Eye (tissue), 1 donor: ENCODE measurements around the gene CNOT3.
"Not testable (repeated sequence)": the region's sequence is repeated elsewhere in the genome, so short reads cannot be mapped to it uniquely, and the experiment has no call there.

Experiments used
- DNase-seq: peaks from one replicate; pipeline ENCODE4 v3.0.0-alpha.2; 2015

The CNOT3 gene

GRCh38 chr19:54137699-54138488 is at the start of gene CNOT3:
Gene CNOT3 (plus strand): TSS chr19:54137762. CDS start chr19:54142979, 5,217 bp downstream.
- DNase-seq, result no peak

GRCh38 chr19:54094426-54095000 is 43.0 kb upstream of the CNOT3 start:
- no peak for DNase-seq

- no peak for DNase-seq
Measured at GRCh38 chr19:54095136-54095858, 42.3 kb upstream of the CNOT3 start.

GRCh38 chr19:54095859-54096616 is 41.5 kb upstream of the CNOT3 start:
- DNase-seq, result peak; percentile 66

GRCh38 chr19:54096617-54097106 is 40.9 kb upstream of the CNOT3 start:
- DNase-seq, result peak; percentile 9

- DNase-seq, result no peak
Measured at GRCh38 chr19:54099190-54099902, 38.2 kb upstream of the CNOT3 start.

- not testable (repeated sequence) for DNase-seq
Measured at GRCh38 chr19:54099903-54100255, 37.7 kb upstream of the CNOT3 start.

- DNase-seq, result no peak
Measured at GRCh38 chr19:54100561-54100960, 37.0 kb upstream of the CNOT3 start, which contains the start of gene OSCAR. Gene OSCAR (minus strand): TSS chr19:54100803. CDS start chr19:54100792, 11 bp downstream.

DNA sequence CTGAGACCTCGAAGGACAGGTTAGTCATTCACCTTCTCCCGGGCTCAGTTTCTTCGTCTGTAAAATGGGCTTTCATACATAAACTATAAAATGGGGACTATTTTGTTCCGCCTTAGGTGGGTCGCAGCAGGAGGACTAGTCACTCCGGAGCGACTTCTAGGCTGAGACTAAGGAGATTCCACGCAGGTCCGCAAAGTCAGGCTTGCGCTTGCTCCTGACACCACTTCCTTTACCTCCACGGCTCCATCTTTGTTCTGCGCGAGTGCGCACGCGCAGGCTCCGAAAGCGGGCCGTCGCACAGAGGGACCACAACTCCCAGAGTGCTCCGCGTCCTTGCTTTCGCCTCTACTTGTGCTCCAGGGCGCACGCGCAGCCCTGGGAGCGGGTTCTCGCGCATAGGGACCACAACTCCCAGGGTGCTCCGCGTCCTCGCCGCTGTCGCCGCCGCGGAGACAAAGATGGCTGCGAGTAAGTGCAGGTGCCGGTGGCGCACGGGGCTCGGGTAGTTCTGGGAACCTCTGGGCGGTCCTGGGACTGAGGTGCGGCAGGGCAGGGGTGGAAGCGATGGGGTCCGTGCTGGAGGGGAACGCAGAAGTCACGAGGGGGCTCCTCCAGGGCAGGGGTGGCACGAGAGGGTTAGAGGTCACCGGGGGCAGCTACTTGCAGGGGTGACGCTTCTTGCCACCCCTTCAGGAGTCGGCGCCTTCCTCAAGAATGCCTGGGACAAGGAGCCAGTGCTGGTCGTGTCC is 35.0 kb upstream of the CNOT3 start, which contains the start of gene NDUFA3:
Gene NDUFA3, plus strand, starts transcription at position 435 of the 749 bp plus-strand sequence. Its CDS starts 24 bp downstream, at position 459.
- peak; percentile 99 for DNase-seq

DNA sequence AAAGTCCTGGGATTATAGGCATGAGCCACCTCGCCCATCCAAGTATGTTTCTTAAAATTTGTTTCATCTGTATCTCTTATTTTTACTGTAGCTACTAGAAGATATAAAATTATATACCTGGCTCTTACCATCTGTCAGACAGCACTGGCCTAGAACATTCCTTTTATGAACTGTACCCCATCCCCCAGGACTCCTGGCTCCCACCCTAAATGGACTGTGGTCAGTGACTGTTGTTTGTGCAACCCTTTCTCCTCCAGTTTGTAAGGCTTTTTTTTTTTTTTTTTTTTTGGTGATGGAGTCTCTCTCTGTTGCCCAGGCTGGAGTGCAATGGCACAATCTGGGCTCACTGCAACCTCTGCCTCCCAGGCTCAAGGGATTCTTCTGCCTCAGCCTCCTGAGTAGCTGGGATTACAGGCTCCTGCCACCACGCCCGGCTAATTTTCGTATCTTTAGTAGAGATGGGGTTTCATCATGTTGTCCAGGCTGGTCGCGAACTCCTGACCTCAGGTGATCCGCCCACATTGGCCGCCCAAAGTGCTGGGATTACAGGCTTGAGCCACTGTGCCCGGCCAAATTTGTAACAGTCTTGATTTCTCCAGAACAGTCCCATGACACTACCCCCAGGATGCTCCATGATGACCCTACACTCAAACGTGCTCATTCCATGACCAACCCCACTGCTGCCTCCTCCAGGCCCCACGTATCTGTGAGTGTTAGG is 32.4 kb upstream of the CNOT3 start:
- DNase-seq, result no peak

GRCh38 chr19:54105796-54106195 is 31.8 kb upstream of the CNOT3 start:
- no peak for DNase-seq

GRCh38 chr19:54106716-54107115 is 30.8 kb upstream of the CNOT3 start:
- no peak for DNase-seq

- DNase-seq, result no peak
Measured at GRCh38 chr19:54107876-54108490, 29.6 kb upstream of the CNOT3 start.

DNA sequence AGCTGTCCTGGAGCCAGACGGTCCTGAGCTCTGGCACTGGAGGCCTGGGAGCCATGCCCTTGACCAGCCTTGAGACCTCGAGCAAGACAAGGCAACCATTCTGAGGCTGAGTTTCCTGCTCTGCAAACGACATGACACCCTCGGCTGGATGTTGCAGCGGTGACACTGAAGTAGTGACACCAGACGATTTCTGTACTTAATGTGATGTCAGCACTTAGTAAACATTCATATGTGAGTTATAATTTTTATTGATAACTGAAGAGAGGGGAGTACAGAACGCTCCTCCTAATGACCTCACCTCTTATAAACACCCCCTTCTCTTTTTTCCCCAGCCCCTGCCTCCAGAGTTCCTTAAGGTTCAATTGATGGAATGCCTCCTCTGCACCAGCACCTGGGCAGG is 29.1 kb upstream of the CNOT3 start:
- DNase-seq, result no peak

DNA sequence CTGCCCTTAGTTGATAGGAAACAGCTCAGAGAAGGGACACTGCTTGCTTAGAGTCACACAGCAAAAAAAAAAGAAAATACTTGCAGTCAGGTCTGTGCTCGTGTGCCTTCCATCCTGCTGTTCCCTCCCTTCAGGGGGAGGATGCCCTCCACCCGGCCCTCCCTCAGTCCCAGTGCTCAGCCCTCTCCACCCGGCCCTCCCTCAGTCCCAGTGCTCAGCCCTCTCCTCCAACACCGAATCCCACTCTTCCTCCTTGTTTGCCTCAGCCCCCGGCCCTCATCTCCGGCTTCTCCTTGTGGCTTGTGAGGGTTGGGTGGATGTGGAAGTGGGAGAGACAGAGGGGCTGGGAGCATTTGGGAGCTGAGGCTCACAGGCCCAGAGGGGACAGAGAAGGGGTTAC is 27.9 kb upstream of the CNOT3 start:
- DNase-seq, result no peak

DNA sequence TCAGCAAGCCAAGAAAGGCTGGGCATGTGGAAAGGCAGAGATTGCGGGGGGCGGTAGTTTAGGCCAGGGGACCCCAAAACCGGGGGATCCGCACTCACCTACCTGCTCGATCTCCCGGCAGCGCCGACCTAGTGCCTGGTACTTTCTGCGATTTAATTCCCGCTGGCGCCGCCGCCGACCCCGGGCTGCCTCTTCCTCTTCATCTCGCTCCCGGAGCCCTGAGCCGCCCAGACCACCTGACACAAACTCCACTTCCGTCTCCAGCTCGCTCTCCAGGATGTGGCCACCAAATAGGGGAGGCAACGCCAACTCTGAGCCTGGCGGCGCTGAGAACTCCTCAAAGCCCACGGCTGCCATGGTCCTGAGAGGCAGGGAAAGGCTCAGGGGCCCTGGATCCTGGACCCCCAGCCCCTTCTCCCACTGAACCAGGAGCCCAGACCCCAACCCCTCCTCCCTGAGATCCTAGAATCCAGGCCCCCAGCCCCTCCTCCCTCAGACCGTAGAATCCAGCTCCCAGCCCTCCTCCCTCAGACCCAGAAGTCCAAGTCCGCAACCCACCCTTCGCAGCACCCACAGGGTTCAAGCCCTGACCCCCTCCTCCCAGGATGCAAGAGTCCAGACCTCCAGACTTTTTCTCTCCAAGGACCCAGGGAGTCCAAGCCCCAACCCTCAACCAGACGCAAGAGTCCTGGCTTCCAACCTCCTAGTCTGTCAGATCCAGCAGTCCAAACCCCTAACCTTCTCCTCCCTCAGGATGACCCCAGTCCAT is 23.0 kb upstream of the CNOT3 start:
- DNase-seq, result peak; percentile 11

GRCh38 chr19:54115109-54116063 is 22.2 kb upstream of the CNOT3 start, which contains the start of the genes PRPF31 and TFPT:
Gene PRPF31 (plus strand): TSS chr19:54115754. CDS start chr19:54118279, 2,525 bp downstream.
Gene TFPT (minus strand): TSS chr19:54115657. CDS start chr19:54115269, 388 bp downstream.
- peak; percentile 100 for DNase-seq

DNA sequence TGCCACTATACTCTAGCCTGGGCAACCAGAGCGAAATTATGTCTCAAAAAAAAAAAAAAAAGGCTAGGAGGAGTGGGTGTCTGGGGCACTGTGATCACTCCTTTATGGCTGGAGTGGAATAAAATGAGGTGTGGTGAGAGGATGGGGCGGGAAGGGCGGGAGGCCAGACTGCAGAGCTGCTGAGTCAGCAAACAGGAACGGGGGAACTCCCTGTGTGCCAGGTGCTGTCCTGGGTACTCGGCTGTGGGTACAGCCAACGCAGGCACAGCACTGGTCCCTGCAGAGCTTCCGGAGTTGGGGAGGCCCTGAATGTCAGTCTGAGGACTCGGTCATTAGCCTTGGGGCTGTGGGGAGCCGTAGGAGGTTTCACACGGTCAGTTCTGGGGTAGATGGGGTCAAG is 16.3 kb upstream of the CNOT3 start:
- no peak for DNase-seq
